Measurements from ENCODE around the gene HOGA1. TPM values are rescaled to one million over a fixed set of nuclear protein-coding genes. Genes with fewer than 3 reads are reported as not detected.
"Not testable (repeated sequence)": the region's sequence is repeated elsewhere in the genome, so short reads cannot be mapped to it uniquely, and the experiment has no call there.

The HOGA1 gene
- total RNA-seq, 1 donor from 2014 or later: 0.98 TPM

- H3K4me3 ChIP-seq: peak within 1 kb of the TSS; percentile 77 to 93
- intact Hi-C loops (cut with DNase I): no loop called here
- no peaks in the 10 kb centered on the region for H3K36me3 ChIP-seq
- TF ChIP-seq POLR2A (IDR thresholded peaks at IDR 0.05) (no peak), CTCF (IDR thresholded peaks at IDR 0.05) (no peak), POLR2AphosphoS5 (IDR thresholded peaks at IDR 0.05; ENCODE audit: insufficient read depth in 1 of 2, low read depth in 1 of 2) (peak; percentile 58 to 73)
- DNase-seq (ENCODE audit: extremely low spot score in 2 of 2): peak in 1 of 2 donors; percentile 94
- peak within 1 kb of the TSS; percentile 33 for H3K27ac ChIP-seq
- no peaks in the 10 kb centered on the region for H3K9me3 ChIP-seq
- peaks cover 13% of the 10 kb centered on the region for H3K4me1 ChIP-seq
- H3K27me3 ChIP-seq: no peaks in the 10 kb centered on the region
Observed at GRCh38 chr10:97632949-97633884, 49.0 kb downstream of the HOGA1 start, which contains the start of gene MORN4. MORN4 (minus strand) TSS chr10:97633500; CDS start chr10:97619653, 13,847 bp downstream.

GRCh38 chr10:97633921-97634320, 49.7 kb downstream of the HOGA1 start:
- Histone ChIP-seq H3K27ac (no peak overlapping the region), H3K4me3 (peak overlapping the region; percentile 77 to 93), H3K36me3 (no peaks in the 10 kb centered on the region), H3K4me1 (peaks cover 13% of the 10 kb centered on the region), H3K27me3 (no peaks in the 10 kb centered on the region), H3K9me3 (no peaks in the 10 kb centered on the region)
- DNase-seq (ENCODE audit: extremely low spot score in 2 of 2): no peak
- TF ChIP-seq POLR2AphosphoS5 (IDR thresholded peaks at IDR 0.05; ENCODE audit: insufficient read depth in 1 of 2, low read depth in 1 of 2) (no peak), CTCF (IDR thresholded peaks at IDR 0.05) (no peak), POLR2A (IDR thresholded peaks at IDR 0.05) (no peak)
- intact Hi-C loops (cut with DNase I): no loop called here

- Histone ChIP-seq H3K27ac (no peak overlapping the region), H3K4me1 (peaks cover 13% of the 10 kb centered on the region), H3K9me3 (no peaks in the 10 kb centered on the region), H3K36me3 (no peaks in the 10 kb centered on the region), H3K4me3 (no peak overlapping the region), H3K27me3 (no peaks in the 10 kb centered on the region)
- intact Hi-C loops (cut with DNase I): no loop called here
- TF ChIP-seq POLR2A (IDR thresholded peaks at IDR 0.05) (no peak), POLR2AphosphoS5 (IDR thresholded peaks at IDR 0.05; ENCODE audit: insufficient read depth in 1 of 2, low read depth in 1 of 2) (no peak), CTCF (IDR thresholded peaks at IDR 0.05) (no peak)
- no peak for DNase-seq (ENCODE audit: extremely low spot score in 2 of 2)
Observed at GRCh38 chr10:97635577-97635976, 51.4 kb downstream of the HOGA1 start.

GRCh38 chr10:97639090-97639489, 54.9 kb downstream of the HOGA1 start:
- DNase-seq (ENCODE audit: extremely low spot score in 2 of 2); H3K27me3 ChIP-seq; H3K9me3 ChIP-seq; H3K27ac ChIP-seq; H3K36me3 ChIP-seq; intact Hi-C loops (cut with DNase I); H3K4me3 ChIP-seq: not testable (repeated sequence)
- peaks cover 24% of the 10 kb centered on the region for H3K4me1 ChIP-seq

GRCh38 chr10:97640174-97640867, 56.1 kb downstream of the HOGA1 start, which contains the start of gene PI4K2A:
PI4K2A (plus strand) TSS chr10:97640671; CDS start chr10:97640743, 72 bp downstream.
- no peaks in the 10 kb centered on the region for H3K27me3 ChIP-seq
- intact Hi-C loops (cut with DNase I): no loop called here
- peak; percentile 99 for DNase-seq (ENCODE audit: extremely low spot score in 2 of 2)
- H3K27ac ChIP-seq: peak within 1 kb of the TSS; percentile 83
- no peaks in the 10 kb centered on the region for H3K9me3 ChIP-seq
- H3K4me3 ChIP-seq: peak within 1 kb of the TSS; percentile 76 to 88
- H3K4me1 ChIP-seq: peaks cover 24% of the 10 kb centered on the region
- peaks cover 0 to 9% of the 10 kb centered on the region in 2 donors for H3K36me3 ChIP-seq
- peak; percentile 83 to 92 for TF ChIP-seq POLR2AphosphoS5 (IDR thresholded peaks at IDR 0.05; ENCODE audit: insufficient read depth in 1 of 2, low read depth in 1 of 2)
- peak in 1 of 2 donors; percentile 87 for TF ChIP-seq POLR2A (IDR thresholded peaks at IDR 0.05)
- TF ChIP-seq CTCF (IDR thresholded peaks at IDR 0.05): peak in 1 of 3 experiments; percentile 2
